Loucy (cell line): Measurements from ENCODE around the gene DACH1.

ENCODE experiments used
- CTCF ChIP-seq: fragments of 200-600 bp; sonication (generic); conservative IDR thresholded peaks from 2 replicates; pipeline ENCODE4 v1.5.1; 2014; ENCODE audit warnings: mild to moderate bottlenecking, antibody characterized with exemption, low read length
- EZH2phosphoT487 ChIP-seq: fragments of 200-600 bp; IDR thresholded peaks from 2 replicates; pipeline ENCODE4 v1.6.1; 2018; ENCODE audit warnings: antibody characterized with exemption, mild to moderate bottlenecking, moderate library complexity, borderline replicate concordance

GRCh38 chr13:71770710-71771109, 96.3 kb downstream of the DACH1 start:
- TF ChIP-seq CTCF (no peak), EZH2phosphoT487 (no peak)
